BE2C (cell line): ENCODE measurements around the gene ATMIN.

Source experiments
- DNase-seq: peaks from one replicate; pipeline ENCODE4 v3.0.0-alpha.2; 2020
- H3K27me3 ChIP-seq: fragments of 250-450 bp; sonication (Bioruptor Pico); 2 replicates; pipeline ENCODE4 v1.5.1; 2020; ENCODE audit warnings: mild to moderate bottlenecking
- H3K36me3 ChIP-seq: fragments of 250-450 bp; sonication (Bioruptor Pico); 2 replicates; pipeline ENCODE4 v1.5.1; 2020; ENCODE audit warnings: mild to moderate bottlenecking
- H3K4me1 ChIP-seq: fragments of 250-450 bp; sonication (Bioruptor Pico); 2 replicates; pipeline ENCODE4 v1.5.1; 2020
- H3K4me3 ChIP-seq: 2 replicates; pipeline ENCODE4 v1.5.1; 2011; ENCODE audit warnings: low read depth, low read length
- H3K9me3 ChIP-seq: fragments of 250-450 bp; sonication (Bioruptor Pico); 2 replicates; pipeline ENCODE4 v1.5.1; 2020
- TF ChIP-seq, protein P1 (sequence below): IDR thresholded peaks from 2 replicates; pipeline ENCODE4 v1.5.1; 2012; ENCODE audit warnings: mild to moderate bottlenecking, low read depth, low read length

ATMIN gene

DNA sequence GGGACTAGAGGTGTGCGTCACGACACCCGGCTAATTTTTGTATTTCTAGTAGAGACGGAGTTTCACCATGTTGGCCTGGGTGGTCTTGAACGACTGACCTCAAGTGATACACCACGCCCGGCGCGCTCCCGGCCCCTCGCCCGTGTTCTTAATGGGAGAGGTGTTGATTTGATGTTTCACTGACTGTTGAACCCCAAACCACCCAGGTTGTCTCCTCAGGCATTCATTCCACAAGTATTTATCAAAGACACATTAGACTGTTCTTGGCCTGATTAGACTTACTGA lies 27.2 kb upstream of the ATMIN start:
- TF ChIP-seq, protein P1, sequence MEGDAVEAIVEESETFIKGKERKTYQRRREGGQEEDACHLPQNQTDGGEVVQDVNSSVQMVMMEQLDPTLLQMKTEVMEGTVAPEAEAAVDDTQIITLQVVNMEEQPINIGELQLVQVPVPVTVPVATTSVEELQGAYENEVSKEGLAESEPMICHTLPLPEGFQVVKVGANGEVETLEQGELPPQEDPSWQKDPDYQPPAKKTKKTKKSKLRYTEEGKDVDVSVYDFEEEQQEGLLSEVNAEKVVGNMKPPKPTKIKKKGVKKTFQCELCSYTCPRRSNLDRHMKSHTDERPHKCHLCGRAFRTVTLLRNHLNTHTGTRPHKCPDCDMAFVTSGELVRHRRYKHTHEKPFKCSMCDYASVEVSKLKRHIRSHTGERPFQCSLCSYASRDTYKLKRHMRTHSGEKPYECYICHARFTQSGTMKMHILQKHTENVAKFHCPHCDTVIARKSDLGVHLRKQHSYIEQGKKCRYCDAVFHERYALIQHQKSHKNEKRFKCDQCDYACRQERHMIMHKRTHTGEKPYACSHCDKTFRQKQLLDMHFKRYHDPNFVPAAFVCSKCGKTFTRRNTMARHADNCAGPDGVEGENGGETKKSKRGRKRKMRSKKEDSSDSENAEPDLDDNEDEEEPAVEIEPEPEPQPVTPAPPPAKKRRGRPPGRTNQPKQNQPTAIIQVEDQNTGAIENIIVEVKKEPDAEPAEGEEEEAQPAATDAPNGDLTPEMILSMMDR, result no peak
- Histone ChIP-seq H3K36me3 (peaks cover 17% of the 10 kb centered on the region), H3K27me3 (no peaks in the 10 kb centered on the region), H3K9me3 (no peaks in the 10 kb centered on the region), H3K4me3 (no peak overlapping the region), H3K4me1 (no peaks in the 10 kb centered on the region)
- no peak for DNase-seq

DNA sequence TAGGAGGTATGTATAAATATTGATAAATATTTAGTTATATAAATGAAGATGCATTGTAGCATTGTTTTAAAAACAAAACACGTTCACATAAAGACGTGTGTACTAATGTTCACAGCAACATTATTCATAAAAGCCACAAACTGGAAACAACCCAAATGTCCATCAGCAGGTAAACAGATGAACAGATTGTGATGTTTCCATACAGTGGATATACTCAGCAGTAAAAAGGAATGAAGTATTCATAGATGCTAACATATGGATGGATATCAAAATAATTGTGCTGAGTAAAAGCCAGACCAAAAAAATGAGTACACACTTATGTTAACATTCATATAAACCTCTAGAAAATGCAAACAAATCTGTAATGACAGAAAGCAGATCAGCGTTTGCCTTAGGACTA lies 22.7 kb upstream of the ATMIN start:
- TF ChIP-seq, protein P1, result no peak
- H3K36me3 ChIP-seq, result peaks cover 48% of the 10 kb centered on the region
- no peaks in the 10 kb centered on the region for H3K4me1 ChIP-seq

DNA sequence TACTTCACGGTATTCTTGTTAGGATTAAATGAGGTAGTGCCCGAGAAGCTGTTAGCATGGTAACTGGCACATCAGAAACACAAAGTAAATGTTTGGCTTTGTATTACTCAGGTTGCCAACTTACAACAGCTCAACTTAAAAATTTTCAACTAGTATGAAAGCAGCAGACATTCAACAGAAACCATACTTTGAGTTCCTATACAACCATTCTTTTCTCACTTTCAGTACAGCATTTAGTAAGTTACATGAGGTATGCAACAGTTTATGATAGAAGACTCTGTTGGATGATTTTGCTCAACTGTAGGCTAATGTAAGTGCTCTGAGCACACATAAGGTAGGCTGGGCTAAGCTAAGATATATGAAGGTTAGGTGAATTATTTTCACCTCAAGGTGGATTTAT lies 21.0 kb upstream of the ATMIN start:
- H3K9me3 ChIP-seq, result no peaks in the 10 kb centered on the region
- H3K4me3 ChIP-seq, result no peak overlapping the region
- no peaks in the 10 kb centered on the region for H3K27me3 ChIP-seq
- peaks cover 58% of the 10 kb centered on the region for H3K36me3 ChIP-seq
- TF ChIP-seq, protein P1, result no peak
- no peak for DNase-seq
- H3K4me1 ChIP-seq, result no peaks in the 10 kb centered on the region

More for the DNA sequence above, 22.7 kb upstream of the ATMIN start:
- DNase-seq, result no peak
- Histone ChIP-seq H3K9me3 (no peaks in the 10 kb centered on the region), H3K27me3 (no peaks in the 10 kb centered on the region), H3K4me3 (no peak overlapping the region)

DNA sequence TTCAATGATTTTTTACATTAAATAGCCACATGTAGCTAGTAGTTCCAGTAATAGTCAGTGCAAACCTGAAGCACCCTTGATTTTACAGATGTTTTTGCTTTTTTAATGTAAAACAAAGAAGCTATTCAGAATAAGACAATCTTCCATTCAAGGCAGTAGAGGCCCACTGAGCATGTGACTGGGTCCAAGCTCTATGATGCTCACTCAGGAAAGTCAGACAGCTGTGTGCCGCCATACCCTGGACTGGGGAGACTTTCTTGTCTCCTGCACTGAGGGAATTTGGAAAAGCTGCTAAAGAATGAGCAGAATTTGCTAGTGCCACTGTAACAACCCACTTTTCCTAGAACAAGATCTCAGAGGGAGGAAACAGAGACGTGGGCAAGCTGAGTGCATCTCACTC lies 17.1 kb upstream of the ATMIN start:
- no peaks in the 10 kb centered on the region for H3K9me3 ChIP-seq
- peaks cover 69% of the 10 kb centered on the region for H3K36me3 ChIP-seq
- H3K4me1 ChIP-seq, result no peaks in the 10 kb centered on the region
- DNase-seq, result no peak
- H3K27me3 ChIP-seq, result no peaks in the 10 kb centered on the region
- no peak overlapping the region for H3K4me3 ChIP-seq
- TF ChIP-seq, protein P1, result no peak

GRCh38 chr16:81026429-81026828 lies 9.2 kb upstream of the ATMIN start:
- TF ChIP-seq, protein P1, result no peak
- no peak for DNase-seq
- Histone ChIP-seq H3K4me1 (no peaks in the 10 kb centered on the region), H3K36me3 (peaks cover 44% of the 10 kb centered on the region), H3K27me3 (no peaks in the 10 kb centered on the region), H3K4me3 (no peak overlapping the region), H3K9me3 (no peaks in the 10 kb centered on the region)

DNA sequence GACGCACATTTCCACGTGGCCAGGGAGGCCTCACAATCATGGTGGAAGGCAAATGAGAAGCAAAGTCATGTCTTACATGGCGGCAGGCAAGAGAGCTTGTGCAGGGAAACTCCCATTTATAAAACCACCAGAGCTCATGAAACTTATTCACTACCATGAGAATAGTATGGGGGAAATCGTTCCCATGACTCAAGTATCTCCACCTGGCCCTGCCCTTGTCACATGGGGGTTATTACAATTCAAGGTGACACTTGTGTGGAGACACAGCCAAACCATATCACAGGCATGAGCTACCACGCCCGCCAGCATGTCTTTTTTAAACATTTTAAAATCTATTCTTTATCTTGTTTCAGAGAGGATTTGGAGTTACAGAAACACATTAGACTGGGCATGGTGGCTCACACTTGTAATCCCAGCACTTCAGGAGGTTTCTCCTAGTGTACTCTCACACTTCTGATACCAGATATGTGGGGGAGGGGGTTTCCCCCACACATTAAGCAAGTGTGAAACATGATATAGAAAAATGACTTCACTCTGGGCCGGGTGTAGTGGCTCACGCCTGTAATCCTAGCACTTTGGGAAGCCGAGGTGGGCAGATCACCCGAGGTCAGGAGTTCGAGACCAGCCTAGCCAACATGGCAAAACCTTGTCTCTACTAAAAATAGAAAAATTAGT lies 5.6 kb upstream of the ATMIN start:
- TF ChIP-seq, protein P1, result no peak
- Histone ChIP-seq H3K4me1 (no peaks in the 10 kb centered on the region), H3K36me3 (peaks cover 30% of the 10 kb centered on the region), H3K9me3 (no peaks in the 10 kb centered on the region), H3K27me3 (no peaks in the 10 kb centered on the region), H3K4me3 (no peak overlapping the region)
- DNase-seq, result no peak
